GM19455 (cell line): ENCODE data around the gene HOXB9.

Source experiments
- ATAC-seq: cut with Tn5 transposase; IDR thresholded peaks from one replicate; pipeline ENCODE4 v1.9.1; 2021; ENCODE audit not compliant: unreplicated experiment

The HOXB9 gene

GRCh38 chr17:48599354-48599753 is 26.8 kb downstream of the HOXB9 start:
- no peak for ATAC-seq

- ATAC-seq, result no peak
These were observed 27.4 kb downstream of the HOXB9 start for GRCh38 chr17:48598736-48599135.

- no peak for ATAC-seq
These were observed 28.2 kb downstream of the HOXB9 start for GRCh38 chr17:48597778-48598631.

GRCh38 chr17:48597528-48597777 is 28.7 kb downstream of the HOXB9 start:
- no peak for ATAC-seq

GRCh38 chr17:48596735-48597527 is 29.2 kb downstream of the HOXB9 start:
- ATAC-seq, result no peak

GRCh38 chr17:48596000-48596734 is 30.0 kb downstream of the HOXB9 start:
- no peak for ATAC-seq

GRCh38 chr17:48595278-48595999 is 30.7 kb downstream of the HOXB9 start:
- ATAC-seq, result no peak

- ATAC-seq, result no peak
These were observed 31.4 kb downstream of the HOXB9 start for GRCh38 chr17:48594538-48595277.

GRCh38 chr17:48593840-48594537 is 32.2 kb downstream of the HOXB9 start:
- no peak for ATAC-seq

- no peak for ATAC-seq
These were observed 32.9 kb downstream of the HOXB9 start, which contains the start of gene HOXB5 for GRCh38 chr17:48593126-48593829. Gene HOXB5, minus strand, starts transcription at chr17:48593779. Its CDS starts 97 bp downstream, at chr17:48593682.

- no peak for ATAC-seq
These were observed 33.6 kb downstream of the HOXB9 start for GRCh38 chr17:48592577-48592976.

GRCh38 chr17:48592057-48592514 is 34.1 kb downstream of the HOXB9 start:
- no peak for ATAC-seq

GRCh38 chr17:48591255-48592056 is 34.7 kb downstream of the HOXB9 start:
- no peak for ATAC-seq

- ATAC-seq, result no peak
These were observed 35.5 kb downstream of the HOXB9 start for GRCh38 chr17:48590607-48591161.

- no peak for ATAC-seq
These were observed 36.1 kb downstream of the HOXB9 start, which contains the start of gene HOXB3 for GRCh38 chr17:48589831-48590606. Gene HOXB3, minus strand, starts transcription at chr17:48590241. Its CDS starts 37,767 bp downstream, at chr17:48552474.

- ATAC-seq, result no peak
These were observed 36.9 kb downstream of the HOXB9 start for GRCh38 chr17:48589060-48589830.
